ENCODE measurements around the gene APOC3.
"Not testable (repeated sequence)": the region's sequence is repeated elsewhere in the genome, so short reads cannot be mapped to it uniquely, and the experiment has no call there.

The APOC3 gene

DNA sequence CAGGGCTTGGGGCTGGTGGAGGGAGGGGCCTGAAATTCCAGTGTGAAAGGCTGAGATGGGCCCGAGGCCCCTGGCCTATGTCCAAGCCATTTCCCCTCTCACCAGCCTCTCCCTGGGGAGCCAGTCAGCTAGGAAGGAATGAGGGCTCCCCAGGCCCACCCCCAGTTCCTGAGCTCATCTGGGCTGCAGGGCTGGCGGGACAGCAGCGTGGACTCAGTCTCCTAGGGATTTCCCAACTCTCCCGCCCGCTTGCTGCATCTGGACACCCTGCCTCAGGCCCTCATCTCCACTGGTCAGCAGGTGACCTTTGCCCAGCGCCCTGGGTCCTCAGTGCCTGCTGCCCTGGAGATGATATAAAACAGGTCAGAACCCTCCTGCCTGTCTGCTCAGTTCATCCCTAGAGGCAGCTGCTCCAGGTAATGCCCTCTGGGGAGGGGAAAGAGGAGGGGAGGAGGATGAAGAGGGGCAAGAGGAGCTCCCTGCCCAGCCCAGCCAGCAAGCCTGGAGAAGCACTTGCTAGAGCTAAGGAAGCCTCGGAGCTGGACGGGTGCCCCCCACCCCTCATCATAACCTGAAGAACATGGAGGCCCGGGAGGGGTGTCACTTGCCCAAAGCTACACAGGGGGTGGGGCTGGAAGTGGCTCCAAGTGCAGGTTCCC, at the start of gene APOC3:
TSS of gene APOC3 (plus strand) at position 383 of the 659 bp plus-strand sequence. CDS start 676 bp downstream, outside the sequence.
- no peak for DNase-seq (ENCODE audit: low spot score)

DNA sequence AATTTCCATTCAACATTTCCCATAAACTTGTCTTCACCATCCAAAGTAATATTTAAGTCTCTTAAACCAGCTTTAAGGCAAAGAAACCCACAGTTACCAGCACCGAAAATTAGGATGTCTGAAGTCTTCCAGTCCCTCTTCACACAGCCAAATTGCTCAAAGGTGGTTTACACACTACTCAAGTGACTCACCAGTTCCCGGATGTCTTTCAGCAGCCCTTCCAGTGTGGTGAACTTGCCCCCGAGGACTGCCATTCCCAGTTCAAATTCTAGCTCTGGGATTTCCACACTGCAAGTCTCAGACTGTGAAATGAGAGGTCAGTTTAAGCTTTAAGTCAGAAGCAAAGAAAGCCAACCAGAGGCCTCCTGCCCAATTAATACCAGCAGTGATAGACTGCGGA, 47.0 kb upstream of the APOC3 start:
- no peak for DNase-seq (ENCODE audit: low spot score)

DNA sequence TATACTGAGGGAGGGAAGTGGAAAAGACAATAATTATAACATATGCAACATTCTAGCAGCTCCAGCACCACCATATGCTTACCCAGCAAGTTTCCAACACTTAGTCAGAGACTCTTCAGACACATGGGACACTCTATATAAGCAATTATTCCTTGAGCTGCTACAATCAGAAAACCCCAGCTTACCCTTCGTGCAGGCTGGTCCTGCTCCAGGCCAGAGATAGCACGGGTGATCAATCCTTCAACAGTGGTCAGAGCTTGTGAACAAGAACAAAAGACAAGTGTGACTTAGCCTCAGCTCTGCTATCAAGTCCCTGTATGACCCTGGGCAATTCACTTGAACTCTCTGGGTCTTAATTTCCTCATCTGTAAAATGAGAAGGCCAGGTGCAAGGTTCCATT, 43.4 kb upstream of the APOC3 start:
- no peak for DNase-seq (ENCODE audit: low spot score)

DNA sequence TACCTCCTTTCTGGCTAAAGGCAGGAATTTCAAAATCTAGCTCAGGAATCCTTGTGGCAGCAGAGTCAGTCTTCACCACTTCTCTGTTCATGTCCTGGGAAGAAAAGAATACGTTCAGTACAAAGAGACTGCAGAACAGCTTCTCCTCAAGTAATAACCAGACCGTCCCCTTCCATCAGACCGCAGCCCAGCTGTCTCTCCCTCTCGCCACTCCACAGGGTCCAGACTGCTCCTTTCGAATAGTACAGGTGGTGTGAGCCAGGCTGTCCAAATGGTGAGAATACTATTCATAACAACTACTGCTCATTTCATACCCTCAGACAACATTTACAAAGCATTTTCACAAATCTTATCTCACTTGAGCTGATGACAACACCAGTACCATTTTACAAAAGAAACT, 42.7 kb upstream of the APOC3 start:
- DNase-seq (ENCODE audit: low spot score): no peak

DNA sequence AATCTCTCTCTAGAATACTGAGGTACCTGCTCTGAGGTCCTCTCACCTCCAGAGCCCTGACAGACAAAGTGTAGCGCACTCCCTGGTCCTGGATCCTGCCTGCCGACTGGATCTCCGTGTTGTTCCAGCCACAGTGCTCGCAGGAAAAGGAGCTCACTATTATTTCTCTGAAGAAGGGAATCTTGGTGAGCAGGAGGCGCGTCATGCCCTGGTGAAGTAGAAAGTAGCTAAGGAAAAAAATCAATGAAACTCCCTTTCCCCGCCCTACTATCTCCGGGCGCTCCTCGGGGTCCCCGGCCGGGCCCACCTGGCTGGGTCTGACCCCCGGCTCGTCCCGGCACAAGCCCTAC, 42.3 kb upstream of the APOC3 start:
- no peak for DNase-seq (ENCODE audit: low spot score)

DNA sequence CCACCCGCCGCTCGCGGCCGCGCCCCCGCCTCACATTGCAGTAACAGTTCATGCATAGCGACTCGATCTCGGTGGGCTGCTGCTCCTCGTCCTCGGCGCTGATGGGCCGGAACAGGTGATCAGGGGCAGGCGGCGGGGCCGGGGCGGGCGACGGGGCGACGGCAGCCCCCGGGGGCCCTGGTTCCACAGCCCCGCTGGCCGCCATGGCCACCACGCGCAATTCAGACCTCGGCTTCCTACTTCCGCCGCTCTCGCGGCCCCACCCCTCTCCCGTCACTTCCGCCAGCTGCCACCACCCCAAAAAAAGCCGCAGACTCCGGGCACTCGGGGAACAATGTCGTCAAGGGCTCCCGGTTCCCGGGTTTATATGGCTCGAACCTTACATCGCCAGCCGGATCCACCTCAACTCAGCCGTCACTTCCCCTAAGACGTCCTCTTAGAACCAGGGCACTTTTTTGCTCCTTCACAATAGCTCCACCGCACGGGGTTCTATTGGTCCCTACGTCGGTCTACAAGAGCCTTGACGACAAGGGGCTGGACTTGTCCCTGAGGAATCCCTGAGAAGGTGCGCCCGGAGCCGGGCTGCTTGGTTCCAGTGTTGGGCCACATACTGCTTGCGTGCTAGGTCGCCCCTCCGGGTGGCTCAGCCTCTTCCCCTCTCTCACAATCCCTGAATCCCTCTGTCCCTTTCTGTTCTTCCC, 41.8 kb upstream of the APOC3 start, which contains the start of gene ZPR1:
TSS of gene ZPR1 (minus strand) at position 238 of the 701 bp plus-strand sequence. CDS start at position 205, 33 bp downstream.
- peak; percentile 75 for DNase-seq (ENCODE audit: low spot score)

DNA sequence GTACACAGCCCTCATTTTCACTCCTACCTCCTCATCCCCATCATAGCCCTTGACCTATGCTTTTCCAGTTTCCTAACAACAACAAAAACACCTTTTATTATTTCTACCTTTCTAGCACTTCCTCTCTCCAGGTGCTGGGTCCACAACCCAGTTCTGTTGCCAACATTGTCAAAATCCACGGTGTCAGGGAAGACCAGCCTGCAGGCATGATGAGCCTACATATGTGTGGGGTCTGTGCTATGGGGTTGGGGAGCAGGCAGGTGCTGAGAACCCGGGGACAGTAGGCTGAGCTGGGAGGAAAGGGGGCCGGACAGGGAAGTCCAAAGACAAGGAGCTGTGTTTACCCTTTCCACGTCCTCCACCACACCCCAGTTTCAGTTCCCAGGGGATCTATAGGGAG, 41.2 kb upstream of the APOC3 start:
- no peak for DNase-seq (ENCODE audit: low spot score)

DNA sequence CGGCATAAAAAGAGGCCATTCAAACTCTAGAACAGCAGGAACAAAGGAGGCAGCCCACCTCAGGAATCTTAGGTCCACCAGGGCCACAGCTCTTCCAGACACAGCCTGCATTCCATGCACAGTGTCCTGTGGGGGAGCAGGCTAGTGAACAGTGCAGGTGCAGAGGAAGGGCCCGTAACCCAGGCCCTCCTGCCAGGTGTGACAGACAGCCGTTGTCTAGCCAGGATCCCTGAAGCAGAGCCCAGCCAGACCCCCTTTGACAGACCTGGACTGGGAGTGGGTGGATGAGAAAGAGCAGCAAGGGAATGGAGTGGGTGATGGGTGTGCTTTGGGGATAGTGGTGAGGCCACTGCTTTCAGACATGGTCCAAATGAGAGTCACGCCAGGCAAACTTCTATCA, 40.7 kb upstream of the APOC3 start:
- no peak for DNase-seq (ENCODE audit: low spot score)

DNA sequence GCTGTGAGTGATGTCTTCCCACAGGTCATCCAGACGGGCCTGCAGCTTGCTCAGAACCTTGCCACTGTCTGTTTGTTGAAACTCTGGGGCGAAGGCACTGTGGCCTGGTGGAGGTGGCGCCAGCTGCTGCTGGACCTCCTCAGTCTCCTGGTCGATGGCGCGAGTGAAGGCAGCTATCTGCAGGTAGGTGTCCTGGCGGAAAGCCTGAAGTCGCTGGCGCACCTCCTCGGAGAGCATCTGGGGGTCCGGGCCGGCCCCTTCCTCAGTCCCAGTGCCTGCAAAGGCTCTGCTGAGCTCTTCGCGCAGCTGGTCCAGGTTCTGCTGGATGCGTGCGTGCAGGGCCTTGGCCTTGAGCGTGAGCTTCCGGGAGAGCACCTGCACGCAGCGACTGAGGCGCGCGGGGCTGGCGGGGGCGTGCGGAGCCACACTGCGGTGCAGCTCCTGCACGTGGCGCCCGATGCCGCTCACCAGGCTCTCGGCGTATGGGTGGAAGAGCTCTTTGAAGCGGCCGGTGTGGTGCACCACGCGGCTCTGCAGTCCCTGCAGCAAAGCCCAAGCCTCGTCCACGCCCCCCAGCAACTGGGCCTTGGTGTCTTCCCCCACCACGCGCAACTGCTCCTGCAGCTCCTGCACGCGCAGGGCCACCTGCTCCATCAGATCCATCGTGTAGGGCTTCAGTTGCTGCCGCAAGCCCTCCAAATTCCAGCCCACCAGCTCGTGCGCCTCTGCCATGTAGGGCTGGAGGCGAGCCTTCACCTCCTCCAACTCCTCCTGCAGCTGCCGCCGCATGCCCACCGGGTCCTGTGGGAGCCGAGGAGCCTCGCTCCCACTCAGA, 39.3 kb upstream of the APOC3 start:
- DNase-seq (ENCODE audit: low spot score): no peak

DNA sequence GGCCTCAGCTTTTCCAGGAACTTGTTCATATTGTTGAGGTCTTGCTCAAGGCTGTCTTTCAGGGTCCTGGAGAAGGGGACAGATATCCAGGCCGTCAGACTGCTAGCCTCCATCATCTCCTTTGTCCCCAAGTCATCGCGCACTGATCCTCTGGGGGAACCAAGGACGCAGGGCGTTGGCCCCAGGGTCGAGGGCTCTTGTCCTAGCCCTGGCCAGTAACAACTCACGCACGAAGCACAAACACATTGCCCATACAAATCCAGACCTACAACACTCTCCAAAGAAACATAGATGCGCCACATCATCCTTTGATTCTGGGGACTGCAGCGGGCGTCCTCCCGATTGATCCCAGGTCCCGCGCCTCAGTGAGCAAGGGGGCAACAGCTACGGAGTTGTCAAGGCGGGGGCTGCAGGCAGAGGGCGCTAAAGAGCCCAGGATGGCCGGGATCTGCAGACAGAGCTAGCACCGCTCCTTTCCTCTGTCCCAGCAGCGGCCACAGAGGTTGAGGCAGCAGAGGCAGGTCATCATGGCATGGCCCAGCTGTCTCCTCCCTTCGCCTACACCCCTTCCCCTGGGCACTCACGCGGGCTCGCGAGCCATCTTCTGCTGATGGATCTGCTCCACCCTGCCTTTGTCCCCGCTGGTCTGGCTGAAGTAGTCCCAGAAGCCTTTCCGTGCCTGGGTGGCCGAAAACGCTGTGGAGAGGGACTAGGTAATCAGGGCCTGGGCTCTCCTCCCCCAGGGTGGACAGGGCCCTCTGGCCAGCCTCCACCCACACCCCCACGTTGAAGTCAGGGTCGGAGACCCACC, 38.5 kb upstream of the APOC3 start:
- peak; percentile 73 for DNase-seq (ENCODE audit: low spot score)

DNA sequence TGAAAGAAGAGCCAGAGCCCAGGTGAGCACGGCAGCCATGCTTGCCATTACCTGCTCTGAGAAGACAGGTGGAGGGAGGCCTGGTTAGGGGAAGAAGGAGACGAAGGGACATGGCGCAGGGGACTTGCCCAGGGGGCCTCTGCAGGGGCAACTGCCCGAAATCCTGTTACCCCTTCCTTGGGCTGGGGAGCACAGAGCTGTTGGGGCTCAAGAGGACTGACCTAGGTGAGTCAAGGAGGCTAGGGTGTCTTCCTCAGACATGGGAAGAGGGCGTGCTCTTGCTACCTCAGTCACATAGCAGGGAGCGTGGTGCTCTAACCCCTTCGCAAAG, 37.9 kb upstream of the APOC3 start, which contains the start of gene APOA5:
TSS of gene APOA5 (minus strand) at position 67 of the 331 bp plus-strand sequence. CDS start at position 48, 19 bp downstream.
- no peak for DNase-seq (ENCODE audit: low spot score)

DNA sequence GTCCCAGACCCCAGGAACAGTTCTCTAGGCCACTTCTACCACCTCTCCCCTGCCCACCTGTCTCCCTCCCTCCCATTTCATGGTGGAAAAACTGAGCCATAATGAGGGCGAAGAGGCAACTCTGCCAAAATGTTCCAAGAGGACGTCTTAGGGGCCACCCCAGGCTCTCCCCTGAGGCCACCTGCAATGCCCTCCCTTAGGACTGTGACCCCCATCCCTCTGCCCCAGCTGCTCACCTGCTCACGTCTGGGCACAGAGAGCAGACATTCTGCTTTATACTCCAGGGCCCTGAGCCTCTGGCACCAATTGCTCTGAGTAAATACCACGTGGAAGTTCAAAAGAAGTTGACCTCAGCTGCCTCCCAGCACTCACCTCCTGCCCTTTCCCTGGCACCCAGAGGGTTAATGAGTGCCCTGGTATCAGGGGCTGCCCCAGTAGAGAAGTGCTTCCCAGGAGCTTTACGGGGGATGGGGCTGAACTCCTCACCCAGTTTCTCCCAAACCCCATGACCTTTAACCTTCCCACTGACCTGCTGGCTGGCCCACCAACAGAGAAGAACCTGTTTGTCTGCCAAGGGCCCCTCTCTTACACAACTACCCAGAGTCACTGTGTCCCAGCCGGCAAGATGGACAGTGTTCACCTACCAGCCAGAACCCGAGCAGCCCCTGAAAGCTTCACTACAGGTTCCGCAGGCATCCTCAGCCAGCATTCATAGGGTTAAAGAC, 37.4 kb upstream of the APOC3 start:
- DNase-seq (ENCODE audit: low spot score): no peak

DNA sequence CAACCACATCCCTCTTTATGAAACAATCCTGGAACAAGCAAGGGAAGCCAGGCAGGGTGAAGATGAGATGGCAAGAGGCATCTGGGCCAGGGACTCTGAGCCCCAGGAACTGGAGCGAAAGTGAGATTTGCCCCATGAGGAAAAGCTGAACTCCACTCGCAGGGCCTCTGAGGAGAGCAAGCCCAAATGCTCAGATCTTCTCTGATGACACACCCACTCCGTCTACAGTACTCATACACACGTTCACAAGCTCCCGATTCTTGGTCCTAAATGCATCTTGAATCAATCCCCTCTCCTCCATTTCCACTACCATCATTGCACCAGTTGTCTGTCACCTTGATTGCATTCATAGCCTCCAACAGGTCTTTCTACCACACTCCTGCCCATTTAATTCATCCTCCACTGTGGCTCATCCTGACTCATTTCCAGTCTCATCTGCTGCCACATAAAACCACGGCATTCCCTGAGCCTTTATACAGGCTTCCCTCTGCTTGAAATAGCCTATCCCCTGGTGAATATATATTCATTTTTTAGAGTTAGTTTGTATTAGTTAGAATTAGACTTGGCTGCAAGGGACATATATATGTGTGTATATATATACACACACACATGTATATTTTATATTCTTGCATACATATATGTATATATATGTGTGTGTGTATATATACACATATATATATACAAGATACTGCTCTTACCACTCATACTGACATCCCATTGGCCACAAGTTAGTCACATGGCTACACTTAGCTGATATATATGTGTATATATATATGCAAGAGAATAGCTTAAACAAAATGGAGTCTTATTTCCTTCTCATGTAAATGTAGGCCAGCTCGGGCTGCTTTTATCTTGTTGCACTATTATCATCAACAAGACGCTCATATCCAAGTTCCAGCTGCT, 36.6 kb upstream of the APOC3 start:
- no peak for DNase-seq (ENCODE audit: low spot score)

DNA sequence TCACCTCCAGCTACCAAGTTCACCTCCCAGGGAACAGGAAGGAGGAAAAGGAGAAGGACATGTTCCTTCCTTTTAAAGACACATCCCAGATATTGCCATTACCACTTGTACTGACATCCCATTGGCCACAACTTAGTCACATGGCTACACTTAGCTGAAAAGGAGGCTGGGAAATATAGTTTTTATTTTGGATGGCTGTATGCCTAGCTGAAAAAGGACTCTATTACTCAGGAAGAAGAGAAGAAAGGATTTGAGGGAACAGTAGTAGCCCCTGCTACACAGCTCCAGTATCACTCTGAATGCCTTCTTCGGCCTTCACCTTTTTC, 36.0 kb upstream of the APOC3 start:
- no peak for DNase-seq (ENCODE audit: low spot score)

DNA sequence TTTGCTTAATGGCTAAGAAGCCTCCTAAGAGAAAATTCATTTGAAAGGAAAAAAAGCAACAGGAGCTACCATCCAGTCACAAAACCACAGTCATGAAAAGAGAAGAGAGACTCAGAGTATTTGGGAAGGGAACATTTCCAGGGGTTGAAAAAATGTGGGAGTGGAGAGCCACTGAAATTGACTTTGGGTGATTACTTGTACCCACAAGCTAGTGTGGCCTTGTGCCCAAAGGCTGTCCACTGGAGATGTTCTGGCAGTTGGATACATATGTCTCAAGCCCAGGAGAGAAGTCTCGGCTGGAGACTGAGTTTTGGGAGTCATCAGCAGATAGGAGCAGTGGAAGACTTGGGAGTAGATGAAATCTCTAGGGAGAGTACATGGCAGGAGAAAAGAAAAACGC, 34.9 kb upstream of the APOC3 start:
- DNase-seq (ENCODE audit: low spot score): no peak

DNA sequence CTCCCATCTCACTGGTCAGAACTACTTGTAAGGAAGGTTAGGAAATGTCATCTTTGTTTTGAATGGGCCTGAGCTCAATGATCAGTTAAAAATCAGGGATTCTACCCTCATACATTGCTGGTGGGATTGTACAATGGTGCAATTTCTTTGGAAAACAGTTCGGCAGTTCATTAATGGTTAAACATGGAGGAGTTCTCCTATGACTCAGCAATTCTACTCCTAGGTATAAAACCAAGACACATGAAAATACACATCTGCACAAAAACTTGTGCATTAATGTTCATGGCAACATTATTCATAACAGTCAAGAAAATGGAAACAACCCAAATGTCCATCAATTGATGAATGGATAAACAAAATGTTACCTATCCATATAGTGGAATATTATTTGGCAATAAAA, 33.2 kb upstream of the APOC3 start:
- no peak for DNase-seq (ENCODE audit: low spot score)

DNA sequence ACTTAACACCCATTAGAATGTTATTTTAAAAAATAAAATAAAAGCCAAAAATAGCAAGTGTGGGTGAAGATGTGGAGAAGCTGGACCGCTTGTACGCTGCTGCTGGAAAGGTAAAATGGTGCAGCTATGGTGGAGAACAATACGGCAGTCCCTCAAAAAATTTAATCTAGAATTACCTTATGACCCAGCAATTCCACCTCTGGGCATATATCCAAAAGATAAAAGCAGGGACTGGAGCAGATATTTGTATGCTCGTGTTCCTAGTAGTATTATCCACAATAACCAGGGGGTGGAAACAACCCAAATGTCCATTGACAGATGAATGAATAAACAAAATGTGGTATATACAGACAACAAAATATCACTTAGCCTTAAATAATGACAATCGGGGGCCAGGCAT, 31.9 kb upstream of the APOC3 start:
- DNase-seq (ENCODE audit: low spot score): no peak

DNA sequence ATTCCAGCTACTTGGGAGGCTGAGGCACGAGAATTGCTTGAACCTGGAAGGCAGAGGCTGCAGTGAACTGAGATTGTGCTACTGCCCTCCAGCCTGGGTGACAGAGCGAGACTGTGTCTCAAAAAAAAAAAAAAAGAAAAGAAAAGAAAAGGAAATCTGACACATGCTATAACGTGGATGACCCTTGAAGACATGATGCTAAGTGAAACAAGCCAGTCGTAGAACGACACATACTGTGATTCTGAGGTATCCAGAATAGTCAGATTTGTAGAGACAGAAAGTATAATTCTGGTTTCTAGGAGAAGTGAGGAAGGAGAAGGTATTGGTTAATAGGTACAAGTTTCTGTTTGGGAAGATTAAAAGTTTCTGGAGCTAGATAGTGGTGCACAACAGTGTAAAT, 31.3 kb upstream of the APOC3 start:
- no peak for DNase-seq (ENCODE audit: low spot score)

DNA sequence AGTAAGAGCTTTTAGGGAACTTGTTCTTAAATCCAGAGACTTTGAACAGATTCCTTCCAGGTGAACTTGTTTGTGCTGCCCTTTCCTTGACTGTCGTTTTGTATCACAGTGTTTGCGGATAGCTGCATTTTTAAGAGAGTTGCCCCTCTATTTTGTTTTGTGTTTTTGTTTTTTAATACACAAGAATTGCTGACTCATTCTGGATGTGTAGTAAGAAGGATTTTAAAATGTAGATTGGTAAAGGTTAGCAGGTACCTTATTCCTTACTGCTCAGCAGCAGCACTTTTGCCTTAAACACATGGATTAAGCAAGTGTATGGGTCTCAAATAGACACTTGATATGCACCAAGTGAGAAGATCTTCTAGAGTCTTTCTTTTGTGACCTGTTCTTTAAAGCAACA, 29.1 kb upstream of the APOC3 start:
- no peak for DNase-seq (ENCODE audit: low spot score)

DNA sequence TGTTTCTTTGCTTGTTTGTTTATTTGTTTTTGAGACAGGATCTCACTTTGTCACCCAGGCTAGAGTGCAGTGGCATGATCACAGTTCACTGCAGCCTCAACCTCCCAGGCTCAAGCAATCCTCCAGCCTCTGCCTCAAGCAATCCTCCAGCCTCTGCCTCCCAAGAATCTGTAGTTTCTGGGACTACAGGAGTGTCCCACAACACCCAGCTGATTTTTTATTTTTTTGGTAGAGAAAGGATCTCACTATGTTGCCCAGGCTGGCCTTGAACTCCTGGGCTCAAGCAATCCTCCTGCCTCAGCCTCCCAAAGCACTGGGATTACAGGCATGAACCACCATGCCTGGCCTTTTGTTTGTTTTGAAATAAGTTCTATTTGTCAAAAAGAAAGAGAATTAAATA, 28.0 kb upstream of the APOC3 start:
- not testable (repeated sequence) for DNase-seq (ENCODE audit: low spot score)

DNA sequence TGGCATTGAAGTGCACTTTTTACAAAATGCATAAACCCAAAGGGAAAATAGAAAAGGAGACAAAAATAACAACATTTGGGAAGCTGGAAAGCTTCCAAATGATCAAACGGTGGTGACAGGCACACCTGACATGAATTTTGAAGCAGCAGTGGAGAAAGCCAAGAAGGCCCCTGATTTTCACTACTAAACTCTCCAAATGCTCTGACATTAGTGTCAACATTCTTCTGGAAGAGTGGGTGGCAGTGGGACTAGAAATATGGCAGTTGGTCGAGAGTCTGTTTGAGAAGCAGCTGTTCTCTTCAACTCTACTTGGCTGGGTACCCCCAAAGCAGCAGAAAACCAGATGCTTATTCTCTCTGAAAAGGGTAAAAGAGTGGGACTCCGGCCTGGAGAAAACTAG, 25.7 kb upstream of the APOC3 start:
- no peak for DNase-seq (ENCODE audit: low spot score)
